HL-60 (cell line): Measurements from ENCODE around the gene VIPR2.

Experiments used
- DNase-seq, 2 experiments: peaks; one replicate each; pipeline ENCODE4 v3.0.0-alpha.2; 2010 to 2020; ENCODE audit warnings: low read depth in 1 of 2, low spot score in 1 of 2
- H3K27ac ChIP-seq: fragments of 250-450 bp; sonication (Bioruptor Pico); replicated peaks from 2 replicates; pipeline ENCODE4 v1.5.1; 2020; ENCODE audit warnings: mild to moderate bottlenecking, moderate library complexity
- H3K27me3 ChIP-seq: fragments of 250-450 bp; sonication (Bioruptor Pico); 2 replicates; pipeline ENCODE4 v1.5.1; 2021; ENCODE audit warnings: mild to moderate bottlenecking, moderate library complexity; ENCODE audit not compliant: insufficient read depth, poor library complexity, severe bottlenecking
- H3K4me3 ChIP-seq: replicated peaks from 2 replicates; pipeline ENCODE4 v1.5.1; 2011; ENCODE audit warnings: mild to moderate bottlenecking, control low read depth, low read length; ENCODE audit not compliant: insufficient read depth
- CTCF ChIP-seq: IDR thresholded peaks from one replicate; pipeline ENCODE4 v1.5.1; 2011; ENCODE audit warnings: low read length, control low read depth, inconsistent platforms; ENCODE audit not compliant: insufficient read depth
- GABPA ChIP-seq: IDR thresholded peaks from 2 replicates; pipeline ENCODE4 v1.6.1; 2012; ENCODE audit warnings: low read depth
- POLR2AphosphoS5 ChIP-seq: IDR thresholded peaks from 2 replicates; pipeline ENCODE4 v1.6.1; 2012; ENCODE audit warnings: low read depth
- REST ChIP-seq: IDR thresholded peaks from 2 replicates; pipeline ENCODE4 v1.6.1; 2012; ENCODE audit warnings: low read depth; ENCODE audit not compliant: insufficient replicate concordance
- SPI1 ChIP-seq: IDR thresholded peaks from 2 replicates; pipeline ENCODE4 v1.6.1; 2012; ENCODE audit warnings: low read depth, mild to moderate bottlenecking, borderline replicate concordance

VIPR2 gene

GRCh38 chr7:159005618-159006017 lies 139.0 kb downstream of the VIPR2 start:
- DNase-seq = no peak
- Histone ChIP-seq H3K27me3 (no peaks in the 10 kb centered on the region), H3K4me3 (no peak overlapping the region), H3K27ac (no peak overlapping the region)
- no peak for TF ChIP-seq POLR2AphosphoS5
- TF ChIP-seq SPI1 = no peak
- no peak for TF ChIP-seq CTCF
- no peak for TF ChIP-seq GABPA
- TF ChIP-seq REST = no peak

DNA sequence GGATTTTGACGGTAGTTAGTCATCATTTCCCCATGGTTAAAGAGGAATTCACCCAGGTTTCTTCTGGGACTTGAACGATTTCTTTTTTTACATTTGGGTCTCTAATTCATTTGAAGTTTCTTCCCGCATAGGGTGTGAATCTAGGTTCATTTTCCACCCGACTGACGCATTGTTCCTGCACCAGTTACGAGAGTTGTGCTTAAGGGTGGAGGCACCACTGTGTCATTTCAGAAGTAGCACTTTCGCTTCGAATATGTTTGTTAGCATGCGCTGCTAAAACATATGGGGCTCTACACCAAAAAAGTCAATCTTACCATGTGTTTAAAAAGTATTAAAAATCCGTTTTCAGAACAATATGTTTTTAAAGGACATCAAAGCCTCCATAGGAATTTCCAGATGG lies 140.3 kb downstream of the VIPR2 start:
- TF ChIP-seq SPI1 (no peak), REST (no peak), CTCF (no peak), POLR2AphosphoS5 (no peak), GABPA (no peak)
- H3K4me3 ChIP-seq = no peak overlapping the region
- DNase-seq = no peak
- no peak overlapping the region for H3K27ac ChIP-seq
- no peaks in the 10 kb centered on the region for H3K27me3 ChIP-seq

GRCh38 chr7:159001811-159002210 lies 142.9 kb downstream of the VIPR2 start:
- H3K27ac ChIP-seq = no peak overlapping the region
- H3K27me3 ChIP-seq = no peaks in the 10 kb centered on the region
- TF ChIP-seq CTCF (no peak), SPI1 (no peak), GABPA (no peak), POLR2AphosphoS5 (no peak), REST (no peak)
- no peak for DNase-seq
- no peak overlapping the region for H3K4me3 ChIP-seq
